Measurements from ENCODE around the gene NUP93.

Gene NUP93

GRCh38 chr16:56817056-56817455 lies 87.1 kb downstream of the NUP93 start:
- no peak for DNase-seq
- Mint-ChIP-seq H3K9me3 (no peaks in the 10 kb centered on the region), H3K4me1 (no peaks in the 10 kb centered on the region), H3K27me3 (no peaks in the 10 kb centered on the region), H3K4me3 (no peak overlapping the region), H3K27ac (no peak overlapping the region), H3K36me3 (ENCODE audit: low read depth) (peaks cover 13% of the 10 kb centered on the region)
- no peak for ATAC-seq

GRCh38 chr16:56817938-56818337 lies 88.0 kb downstream of the NUP93 start:
- no peak overlapping the region for H3K27ac Mint-ChIP-seq

GRCh38 chr16:56823081-56823733 lies 93.3 kb downstream of the NUP93 start:
- H3K27me3 Mint-ChIP-seq, result no peaks in the 10 kb centered on the region
- no peak overlapping the region for H3K27ac Mint-ChIP-seq
- peaks cover 27% of the 10 kb centered on the region for H3K36me3 Mint-ChIP-seq (ENCODE audit: low read depth)
- no peak for ATAC-seq
- H3K9me3 Mint-ChIP-seq, result no peaks in the 10 kb centered on the region
- no peak for DNase-seq
- H3K4me3 Mint-ChIP-seq, result no peak overlapping the region
- H3K4me1 Mint-ChIP-seq, result no peaks in the 10 kb centered on the region

More at GRCh38 chr16:56817938-56818337, 88.0 kb downstream of the NUP93 start:
- DNase-seq (no peak), ATAC-seq (no peak)
- Mint-ChIP-seq H3K4me3 (no peak overlapping the region), H3K9me3 (no peaks in the 10 kb centered on the region), H3K36me3 (ENCODE audit: low read depth) (peaks cover 13% of the 10 kb centered on the region), H3K4me1 (no peaks in the 10 kb centered on the region), H3K27me3 (no peaks in the 10 kb centered on the region)

GRCh38 chr16:56824331-56824730 lies 94.4 kb downstream of the NUP93 start:
- peaks cover 34% of the 10 kb centered on the region for H3K36me3 Mint-ChIP-seq (ENCODE audit: low read depth)

GRCh38 chr16:56824804-56825203 lies 94.9 kb downstream of the NUP93 start:
- DNase-seq, result no peak
- Mint-ChIP-seq H3K27ac (no peak overlapping the region), H3K27me3 (no peaks in the 10 kb centered on the region), H3K36me3 (ENCODE audit: low read depth) (peaks cover 33% of the 10 kb centered on the region), H3K9me3 (no peaks in the 10 kb centered on the region), H3K4me3 (no peak overlapping the region), H3K4me1 (no peaks in the 10 kb centered on the region)
- no peak for ATAC-seq

More at GRCh38 chr16:56824331-56824730, 94.4 kb downstream of the NUP93 start:
- Mint-ChIP-seq H3K4me1 (no peaks in the 10 kb centered on the region), H3K27me3 (no peaks in the 10 kb centered on the region), H3K4me3 (no peak overlapping the region), H3K27ac (no peak overlapping the region), H3K9me3 (no peaks in the 10 kb centered on the region)
- ATAC-seq, result no peak
- no peak for DNase-seq

- DNase-seq, result no peak
- Mint-ChIP-seq H3K27ac (no peak overlapping the region), H3K27me3 (no peaks in the 10 kb centered on the region), H3K4me1 (no peaks in the 10 kb centered on the region), H3K9me3 (no peaks in the 10 kb centered on the region), H3K4me3 (no peak overlapping the region), H3K36me3 (ENCODE audit: low read depth) (peaks cover 31% of the 10 kb centered on the region)
- ATAC-seq, result no peak
Measured at GRCh38 chr16:56825826-56826225, 95.9 kb downstream of the NUP93 start.

- Mint-ChIP-seq H3K27me3 (no peaks in the 10 kb centered on the region), H3K9me3 (no peaks in the 10 kb centered on the region), H3K36me3 (ENCODE audit: low read depth) (peaks cover 41% of the 10 kb centered on the region), H3K4me3 (no peak overlapping the region), H3K4me1 (peaks cover 9% of the 10 kb centered on the region), H3K27ac (no peak overlapping the region)
- ATAC-seq (no peak), DNase-seq (no peak)
Measured at GRCh38 chr16:56828647-56829046, 98.7 kb downstream of the NUP93 start.

GRCh38 chr16:56830669-56831068 lies 100.7 kb downstream of the NUP93 start:
- Mint-ChIP-seq H3K4me1 (peaks cover 9% of the 10 kb centered on the region), H3K4me3 (no peak overlapping the region), H3K27ac (no peak overlapping the region), H3K9me3 (no peaks in the 10 kb centered on the region), H3K36me3 (ENCODE audit: low read depth) (peaks cover 44% of the 10 kb centered on the region), H3K27me3 (no peaks in the 10 kb centered on the region)
- ATAC-seq, result no peak
- DNase-seq, result no peak

- H3K36me3 Mint-ChIP-seq (ENCODE audit: low read depth), result peaks cover 55% of the 10 kb centered on the region
- H3K4me1 Mint-ChIP-seq, result peaks cover 9% of the 10 kb centered on the region
- peak overlapping the region; percentile 67 for H3K27ac Mint-ChIP-seq
- ATAC-seq, result peak; percentile 49
- DNase-seq, result no peak
- H3K27me3 Mint-ChIP-seq, result no peaks in the 10 kb centered on the region
- H3K4me3 Mint-ChIP-seq, result no peak overlapping the region
- H3K9me3 Mint-ChIP-seq, result no peaks in the 10 kb centered on the region
Measured at GRCh38 chr16:56832768-56833167, 102.8 kb downstream of the NUP93 start.

- peaks cover 60% of the 10 kb centered on the region for H3K36me3 Mint-ChIP-seq (ENCODE audit: low read depth)
- no peaks in the 10 kb centered on the region for H3K9me3 Mint-ChIP-seq
Measured at GRCh38 chr16:56833243-56833970, 103.5 kb downstream of the NUP93 start.

GRCh38 chr16:56835320-56835719 lies 105.4 kb downstream of the NUP93 start:
- no peak for DNase-seq
- Mint-ChIP-seq H3K4me1 (peaks cover 13% of the 10 kb centered on the region), H3K36me3 (ENCODE audit: low read depth) (peaks cover 64% of the 10 kb centered on the region), H3K27ac (no peak overlapping the region), H3K9me3 (no peaks in the 10 kb centered on the region), H3K4me3 (no peak overlapping the region), H3K27me3 (no peaks in the 10 kb centered on the region)
- peak; percentile 20 for ATAC-seq

More at GRCh38 chr16:56833243-56833970, 103.5 kb downstream of the NUP93 start:
- Mint-ChIP-seq H3K4me1 (peaks cover 12% of the 10 kb centered on the region), H3K27ac (peak overlapping the region; percentile 67), H3K4me3 (no peak overlapping the region), H3K27me3 (no peaks in the 10 kb centered on the region)
- DNase-seq (no peak), ATAC-seq (no peak)

GRCh38 chr16:56836410-56837230 lies 106.7 kb downstream of the NUP93 start:
- H3K27ac Mint-ChIP-seq, result no peak overlapping the region
- DNase-seq (no peak), ATAC-seq (no peak)
- peaks cover 73% of the 10 kb centered on the region for H3K36me3 Mint-ChIP-seq (ENCODE audit: low read depth)
- no peaks in the 10 kb centered on the region for H3K27me3 Mint-ChIP-seq
- H3K4me1 Mint-ChIP-seq, result peaks cover 13% of the 10 kb centered on the region
- H3K9me3 Mint-ChIP-seq, result no peaks in the 10 kb centered on the region
- H3K4me3 Mint-ChIP-seq, result no peak overlapping the region

GRCh38 chr16:56838622-56839337 lies 108.9 kb downstream of the NUP93 start:
- no peak for ATAC-seq
- no peaks in the 10 kb centered on the region for H3K9me3 Mint-ChIP-seq
- peaks cover 63% of the 10 kb centered on the region for H3K36me3 Mint-ChIP-seq (ENCODE audit: low read depth)
- no peaks in the 10 kb centered on the region for H3K27me3 Mint-ChIP-seq
- no peak overlapping the region for H3K27ac Mint-ChIP-seq
- no peak for DNase-seq
- H3K4me3 Mint-ChIP-seq, result no peak overlapping the region
- H3K4me1 Mint-ChIP-seq, result peaks cover 4% of the 10 kb centered on the region

- DNase-seq (no peak), ATAC-seq (no peak)
- Mint-ChIP-seq H3K36me3 (ENCODE audit: low read depth) (peaks cover 58% of the 10 kb centered on the region), H3K4me3 (no peak overlapping the region), H3K4me1 (peaks cover 4% of the 10 kb centered on the region), H3K27ac (no peak overlapping the region), H3K27me3 (no peaks in the 10 kb centered on the region), H3K9me3 (no peaks in the 10 kb centered on the region)
Measured at GRCh38 chr16:56841233-56841632, 111.3 kb downstream of the NUP93 start.
